CD4-positive, CD25-positive, alpha-beta regulatory T cell (primary cell): Measurements from ENCODE around the gene TTYH3. TPM values are rescaled to one million over a fixed set of nuclear protein-coding genes. Genes with fewer than 3 reads are reported as not detected.

Experiments used
- polyA plus RNA-seq, 4 donors: library from polyadenylated mRNA; unstranded; fragments of 300-500 nt; fragmentation: Illumina TruSeq; gene quantifications; one replicate each; pipeline ENCODE4 v1.2.3, GENCODE V29; 2021
- total RNA-seq: library from RNA; stranded (reverse); gene quantifications from one replicate; pipeline ENCODE4 v1.2.3, GENCODE V29; 2022

TTYH3 gene
- total and polyA plus RNA-seq, 5 donors from 2014 or later = 0.56 to 20.0 (median 1.4) TPM

Other genes starting within 250 kb of the TTYH3 start
- 27.8 TPM for gene CHST12, start 228.4 kb upstream of the TTYH3 start, total RNA-seq
- gene CHST12, start 228.4 kb upstream of the TTYH3 start, polyA plus RNA-seq = 10 to 100 TPM; 14.1 to 20.4 (median 19.3) TPM
- gene GRIFIN, start 155.6 kb upstream of the TTYH3 start, total RNA-seq = not detected
- gene GRIFIN, start 155.6 kb upstream of the TTYH3 start, polyA plus RNA-seq = not detected
- gene LFNG, start 112.2 kb upstream of the TTYH3 start, total RNA-seq = 215 TPM
- gene LFNG, start 112.2 kb upstream of the TTYH3 start, polyA plus RNA-seq = 1 to 10 TPM; 2.1 to 7.3 (median 2.8) TPM
- gene BRAT1, start 76.5 kb upstream of the TTYH3 start, total RNA-seq = 24.6 TPM
- gene BRAT1, start 76.5 kb upstream of the TTYH3 start, polyA plus RNA-seq = 10 to 100 TPM; 21.4 to 36.6 (median 32.1) TPM
- 6.6 TPM for gene IQCE, start 73.0 kb upstream of the TTYH3 start, total RNA-seq
- 1 to 10 TPM in 1 of 4 donors, under 1 TPM in 3; 0.69 to 1.5 (median 0.91) TPM for gene IQCE, start 73.0 kb upstream of the TTYH3 start, polyA plus RNA-seq
- 1.8 TPM for gene AMZ1, start 56.2 kb downstream of the TTYH3 start, total RNA-seq
- 1 to 10 TPM in 1 of 4 donors, under 1 TPM in 3; 0.43 to 1.4 (median 0.63) TPM for gene AMZ1, start 56.2 kb downstream of the TTYH3 start, polyA plus RNA-seq
- 29.1 TPM for gene GNA12, start 212.3 kb downstream of the TTYH3 start, total RNA-seq
- 1 to 10 TPM; 5.0 to 9.9 (median 6.9) TPM for gene GNA12, start 212.3 kb downstream of the TTYH3 start, polyA plus RNA-seq